GM12878 (cell line): Measurements from ENCODE around the gene PDCD2.

Source experiments
- CREM ChIP-seq: IDR thresholded peaks from 2 replicates; pipeline ENCODE4 v1.6.1; 2014; ENCODE audit warnings: antibody characterized with exemption, low read depth
- CTCF ChIP-seq, 3 experiments: IDR thresholded peaks in 2 of 3; conservative IDR thresholded peaks in 1 of 3; 2 replicates each; pipeline ENCODE4 v1.5.1; 2011; ENCODE audit warnings: low read depth in 3 of 3, low read length in 3 of 3, mild to moderate bottlenecking in 3 of 3, control low read depth in 2 of 3, moderate library complexity in 2 of 3, inconsistent platforms in 1 of 3, mixed read lengths in 1 of 3; ENCODE audit not compliant: control insufficient read depth in 2 of 3, insufficient read depth in 1 of 3; ENCODE audit errors: extremely low read depth in 1 of 3
- ELK1 ChIP-seq: IDR thresholded peaks from 2 replicates; pipeline ENCODE4 v1.6.1; 2012; ENCODE audit warnings: low read depth, low read length, improper control_type of control experiment
- ESRRA ChIP-seq: IDR thresholded peaks from 2 replicates; pipeline ENCODE4 v1.6.1; 2012; ENCODE audit warnings: mild to moderate bottlenecking, low read length, improper control_type of control experiment
- JUND ChIP-seq: IDR thresholded peaks from 2 replicates; pipeline ENCODE4 v1.6.1; 2012; ENCODE audit warnings: low read depth, mild to moderate bottlenecking, low read length, improper control_type of control experiment, moderate library complexity
- KDM1A ChIP-seq: fragments of 200-600 bp; sonication (generic); IDR thresholded peaks from 2 replicates; pipeline ENCODE4 v1.6.1; 2016; ENCODE audit warnings: borderline replicate concordance
- MEF2A ChIP-seq: IDR thresholded peaks from 2 replicates; pipeline ENCODE4 v1.6.1; 2011; ENCODE audit warnings: low read depth, mild to moderate bottlenecking, low read length, moderate library complexity; ENCODE audit not compliant: insufficient read depth
- POLR2A ChIP-seq: IDR thresholded peaks from 2 replicates; pipeline ENCODE4 v1.6.1; 2011; ENCODE audit warnings: low read depth, mild to moderate bottlenecking, low read length
- POLR2AphosphoS5 ChIP-seq: IDR thresholded peaks from 2 replicates; pipeline ENCODE4 v1.6.1; 2011; ENCODE audit warnings: mild to moderate bottlenecking, low read length, inconsistent platforms
- SREBF2 ChIP-seq: IDR thresholded peaks from 2 replicates; pipeline ENCODE4 v1.6.1; 2012; ENCODE audit warnings: mild to moderate bottlenecking, low read length
- SRF ChIP-seq, 2 experiments: IDR thresholded peaks; 2 replicates each; pipeline ENCODE4 v1.6.1; 2011; ENCODE audit warnings: low read depth in 2 of 2, low read length in 2 of 2, mild to moderate bottlenecking in 1 of 2, moderate library complexity in 1 of 2
- TF ChIP-seq, protein P1 (sequence below): IDR thresholded peaks from 2 replicates; pipeline ENCODE4 v1.6.1; 2012; ENCODE audit warnings: low read depth, low read length, improper control_type of control experiment

- peak; percentile 81 for TF ChIP-seq POLR2A
- no peak for TF ChIP-seq CTCF (IDR thresholded peaks at IDR 0.05 in 2 of 3, conservative IDR thresholded peaks at IDR 0.05 in 1 of 3; ENCODE audit: control insufficient read depth in 2 of 3, extremely low read depth in 1 of 3, insufficient read depth in 1 of 3, low read depth in 3 of 3, low read length in 3 of 3)
- no peak for TF ChIP-seq MEF2A
- TF ChIP-seq, protein P1, sequence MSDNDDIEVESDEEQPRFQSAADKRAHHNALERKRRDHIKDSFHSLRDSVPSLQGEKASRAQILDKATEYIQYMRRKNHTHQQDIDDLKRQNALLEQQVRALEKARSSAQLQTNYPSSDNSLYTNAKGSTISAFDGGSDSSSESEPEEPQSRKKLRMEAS: peak; percentile 26; the same call in 1 of the 2 replicates
- TF ChIP-seq ELK1: peak; percentile 83
- TF ChIP-seq KDM1A: no peak
- TF ChIP-seq SRF (IDR thresholded peaks at IDR 0.05; ENCODE audit: low read depth in 2 of 2, low read length in 2 of 2): peak; percentile 38 to 85; a peak in 2 of 4 replicates
- peak; percentile 36; the same call in 1 of the 2 replicates for TF ChIP-seq SREBF2
- TF ChIP-seq ESRRA: no peak
- peak; percentile 74; the same call in 1 of the 2 replicates for TF ChIP-seq POLR2AphosphoS5
- no peak for TF ChIP-seq JUND
- TF ChIP-seq CREM: peak; percentile 100
Measured at GRCh38 chr6:170554013-170554795, 30.2 kb downstream of the PDCD2 start, which contains the start of gene TBP.
